Ovary (tissue), 9 donors: ENCODE results near the gene SERPINA5. TPM values are rescaled to one million over a fixed set of nuclear protein-coding genes. Genes with fewer than 3 reads are reported as not detected.

Source experiments
- DNase-seq, 5 donors: peaks; one replicate each; pipeline ENCODE4 v3.0.0-alpha.2; 2019 to 2020
- H3K27ac ChIP-seq, 2 donors: fragments of 200-600 bp; one replicate each; pipeline versions ENCODE4 v1.5.1 to v1.8.0; 2019 to 2022
- H3K27me3 ChIP-seq: fragments of 200-600 bp; one replicate; pipeline ENCODE4 v1.8.0; 2022
- H3K36me3 ChIP-seq: fragments of 200-600 bp; sonication (generic); one replicate; pipeline ENCODE4 v1.5.1; 2019
- H3K4me1 ChIP-seq: one replicate; pipeline ENCODE4 v1.8.1; 2013; ENCODE audit warnings: mild to moderate bottlenecking, moderate library complexity; ENCODE audit not compliant: insufficient read depth
- H3K4me3 ChIP-seq: fragments of 200-600 bp; sonication (generic); one replicate; pipeline ENCODE4 v1.5.1; 2017
- H3K9me3 ChIP-seq, 2 donors: fragments of 200-600 bp in 1 of 2; sonication (generic) in 1 of 2; one replicate each; pipeline versions ENCODE4 v1.5.1 to v1.8.1; 2013 to 2019; ENCODE audit warnings: mild to moderate bottlenecking in 1 of 2, moderate library complexity in 1 of 2
- EP300 ChIP-seq: sonication (generic); formaldehyde crosslinking; IDR thresholded peaks from one replicate; pipeline ENCODE4 v1.6.1; 2017; ENCODE audit warnings: antibody characterized with exemption
- POLR2A ChIP-seq: fragments of 450-650 bp; IDR thresholded peaks from one replicate; pipeline ENCODE4 v1.6.1; 2017; ENCODE audit warnings: antibody characterized with exemption, mild to moderate bottlenecking, moderate library complexity
- whole genome bisulfite sequencing, 3 donors: extraction: QIAGEN DNeasy Blood & Tissue Kit in 1 of 3; methylation state at CpG; one replicate each; pipeline versions ENCODE4 v1.1.5 to v1.1.7; 2013 to 2017; 5-methylcytosine and 5-hydroxymethylcytosine counted together
- intact Hi-C, 4 donors: fragments of 100-400 bp; cut with DNase I; formaldehyde crosslinking; loops; one replicate each; pipeline versions ENCODE4 v1.11.0 to v1.15.1; 2022 to 2023
- polyA plus RNA-seq, 2 donors: library from polyadenylated mRNA; stranded (reverse); fragments of 200-250 nt in 1 of 2; fragments of 350-450 nt in 1 of 2; fragmentation: Illumina TruSeq in 1 of 2; extraction: RNeasy Lipid Tissue Mini Kit (QIAGEN cat#74804) in 1 of 2; gene quantifications; one replicate each; pipeline ENCODE4 v1.2.3, GENCODE V29; 2013 to 2014
- total RNA-seq, 7 donors: library from RNA; depleted of rRNA in 2 of 7; stranded (reverse); fragments of >200 nt in 2 of 7; fragmentation: NEBNext Ultra II Directional in 3 of 7; extraction: Animal tissue kit (Norgen Biotek cat#: 25700) in 3 of 7; gene quantifications; one replicate each; pipeline versions ENCODE4 v1.1.0 to v1.2.4, GENCODE V29; 2016 to 2023
- TF ChIP-seq, protein P1 (sequence below), 3 donors: fragments of 450-650 bp in 2 of 3; fragments of 200-600 bp in 1 of 3; IDR thresholded peaks; one replicate each; pipeline versions ENCODE4 v1.5.1 to v1.8.0; 2016 to 2022; ENCODE audit warnings: antibody characterized with exemption in 3 of 3, mild to moderate bottlenecking in 1 of 3
- donor health status: DM: no; HTN: no; CAD: no; lungs with moderate emphysema.
- donor health status: DM: no; HTN: no; CAD: no.
- donor health status: Bipolar disorder and iron deficiency.
- donor health status: DM: yes; HTN: yes; CAD: no.
- donor health status: DM: no; HTN: no; CAD: no.
- donor health status: DM: yes; HTN: yes; CAD: no.

SERPINA5 gene
- total and polyA plus RNA-seq, 9 donors = 8.3 to 66.2 (median 23.8) TPM

DNA sequence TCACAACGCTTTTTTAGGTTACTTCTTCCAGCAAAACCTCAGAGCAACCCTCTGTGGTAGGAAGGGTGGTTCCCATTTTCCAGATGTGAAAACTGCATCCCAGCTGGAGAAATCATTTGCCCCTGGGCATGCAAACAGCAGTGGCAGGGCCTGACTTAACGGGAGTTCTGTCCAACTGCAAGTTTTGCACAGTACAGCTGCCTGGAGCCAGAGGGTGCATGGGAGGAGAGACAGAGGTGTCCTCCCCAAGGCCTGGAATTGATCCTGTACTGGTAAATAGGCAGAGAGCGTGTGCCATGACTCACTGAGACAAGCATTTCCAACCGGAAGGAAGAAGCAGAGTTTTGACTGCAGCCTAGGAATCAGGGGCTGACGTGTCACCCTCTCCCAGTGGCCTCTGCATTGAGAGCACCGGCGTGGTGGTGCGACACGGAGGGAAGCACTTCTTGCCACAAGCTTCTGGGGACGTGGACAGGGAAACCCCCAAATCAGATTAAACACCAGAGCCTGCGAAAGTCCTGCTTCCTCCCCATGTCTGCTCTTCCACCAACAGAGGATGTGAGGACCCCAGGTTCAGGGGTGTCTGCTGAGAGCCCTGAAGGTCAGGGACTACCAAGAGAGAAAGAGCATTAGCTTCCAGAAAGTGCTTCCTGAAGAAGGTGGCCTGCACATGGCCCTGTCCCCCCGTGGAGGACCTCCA is 39.0 kb upstream of the SERPINA5 start:
- intact Hi-C loops = loop anchor here in 1 of 4 donors (10.0 kb wide), 1 partner anchor 143 kb away; no protein-coding TSS in a partner anchor

GRCh38 chr14:94542811-94543440 is 38.3 kb upstream of the SERPINA5 start:
- H3K9me3 ChIP-seq = no peaks in the 10 kb centered on the region

More for the DNA sequence above, 39.0 kb upstream of the SERPINA5 start:
- peaks cover 7% of the 10 kb centered on the region for H3K4me1 ChIP-seq
- no peak overlapping the region for H3K4me3 ChIP-seq
- no peaks in the 10 kb centered on the region for H3K36me3 ChIP-seq
- H3K27ac ChIP-seq = no peak overlapping the region
- no peaks in the 10 kb centered on the region for H3K9me3 ChIP-seq
- H3K27me3 ChIP-seq = no peaks in the 10 kb centered on the region
- TF ChIP-seq EP300 (no peak), POLR2A (no peak)
- TF ChIP-seq, protein P1, sequence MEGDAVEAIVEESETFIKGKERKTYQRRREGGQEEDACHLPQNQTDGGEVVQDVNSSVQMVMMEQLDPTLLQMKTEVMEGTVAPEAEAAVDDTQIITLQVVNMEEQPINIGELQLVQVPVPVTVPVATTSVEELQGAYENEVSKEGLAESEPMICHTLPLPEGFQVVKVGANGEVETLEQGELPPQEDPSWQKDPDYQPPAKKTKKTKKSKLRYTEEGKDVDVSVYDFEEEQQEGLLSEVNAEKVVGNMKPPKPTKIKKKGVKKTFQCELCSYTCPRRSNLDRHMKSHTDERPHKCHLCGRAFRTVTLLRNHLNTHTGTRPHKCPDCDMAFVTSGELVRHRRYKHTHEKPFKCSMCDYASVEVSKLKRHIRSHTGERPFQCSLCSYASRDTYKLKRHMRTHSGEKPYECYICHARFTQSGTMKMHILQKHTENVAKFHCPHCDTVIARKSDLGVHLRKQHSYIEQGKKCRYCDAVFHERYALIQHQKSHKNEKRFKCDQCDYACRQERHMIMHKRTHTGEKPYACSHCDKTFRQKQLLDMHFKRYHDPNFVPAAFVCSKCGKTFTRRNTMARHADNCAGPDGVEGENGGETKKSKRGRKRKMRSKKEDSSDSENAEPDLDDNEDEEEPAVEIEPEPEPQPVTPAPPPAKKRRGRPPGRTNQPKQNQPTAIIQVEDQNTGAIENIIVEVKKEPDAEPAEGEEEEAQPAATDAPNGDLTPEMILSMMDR (IDR thresholded peaks at IDR 0.05) = no peak
- 80 to 85% (median 81%) methylated on average over 12 of the region's 12 CpGs for WGBS, 3 donors
- no peak for DNase-seq

GRCh38 chr14:94543449-94544124 is 37.6 kb upstream of the SERPINA5 start:
- H3K36me3 ChIP-seq = no peaks in the 10 kb centered on the region
- peak; percentile 64 to 76 (median 70) for DNase-seq
- WGBS, 3 donors = 48 to 52% (median 48%) methylated on average over 15 of the region's 15 CpGs
- TF ChIP-seq POLR2A (peak; percentile 11), EP300 (no peak)
- TF ChIP-seq, protein P1 (IDR thresholded peaks at IDR 0.05) = peak in 2 of 3 donors; percentile 53 to 63
- peak overlapping the region; percentile 53 to 60 for H3K27ac ChIP-seq
- intact Hi-C loops = loop anchor here in 1 of 4 donors (10.0 kb wide), 1 partner anchor 141 kb away; no protein-coding TSS in a partner anchor
- H3K4me3 ChIP-seq = no peak overlapping the region
- H3K4me1 ChIP-seq = peaks cover 7% of the 10 kb centered on the region
- no peaks in the 10 kb centered on the region for H3K9me3 ChIP-seq
- no peaks in the 10 kb centered on the region for H3K27me3 ChIP-seq

More at GRCh38 chr14:94542811-94543440, 38.3 kb upstream of the SERPINA5 start:
- peaks cover 7% of the 10 kb centered on the region for H3K4me1 ChIP-seq
- peak overlapping the region in 1 of 2 donors; percentile 60 for H3K27ac ChIP-seq
- no peaks in the 10 kb centered on the region for H3K36me3 ChIP-seq
- H3K4me3 ChIP-seq = no peak overlapping the region
- H3K27me3 ChIP-seq = no peaks in the 10 kb centered on the region
- DNase-seq = no peak
- TF ChIP-seq EP300 (no peak), POLR2A (no peak)
- TF ChIP-seq, protein P1 (IDR thresholded peaks at IDR 0.05) = no peak
- intact Hi-C loops = loop anchor here in 1 of 4 donors (10.0 kb wide), 1 partner anchor 142 kb away; no protein-coding TSS in a partner anchor
- 80 to 86% (median 82%) methylated on average over 9 of the region's 9 CpGs for WGBS, 3 donors

DNA sequence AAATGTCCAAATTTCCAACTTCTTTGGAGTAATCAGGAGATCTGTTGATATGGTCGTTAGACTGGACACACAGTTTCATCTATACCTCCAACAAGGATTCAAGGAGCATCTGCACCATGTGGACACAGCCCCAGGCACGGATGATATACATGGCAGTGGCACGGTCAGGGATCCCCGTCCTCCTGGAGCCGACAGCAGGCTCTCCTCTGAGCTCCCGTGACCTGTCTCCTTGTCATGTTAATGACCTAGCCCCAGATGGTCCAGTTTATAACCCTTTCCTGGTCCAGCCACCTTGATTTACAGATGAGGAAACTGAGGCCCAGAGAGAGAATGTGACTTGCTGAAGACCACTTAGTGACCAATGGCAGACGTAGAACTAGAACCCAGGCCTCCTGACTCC is 36.5 kb upstream of the SERPINA5 start:
- Histone ChIP-seq H3K4me1 (peaks cover 7% of the 10 kb centered on the region), H3K27ac (no peak overlapping the region), H3K9me3 (no peaks in the 10 kb centered on the region), H3K27me3 (no peaks in the 10 kb centered on the region), H3K36me3 (no peaks in the 10 kb centered on the region), H3K4me3 (no peak overlapping the region)
- TF ChIP-seq EP300 (no peak), POLR2A (no peak)
- TF ChIP-seq, protein P1 (IDR thresholded peaks at IDR 0.05) = no peak
- WGBS, 3 donors = 86 to 90% (median 89%) methylated on average over 7 of the region's 7 CpGs
- DNase-seq = no peak
- intact Hi-C loops = loop anchor here in 1 of 4 donors (10.0 kb wide), 1 partner anchor 140 kb away; no protein-coding TSS in a partner anchor
